ENCODE measurements around the gene LPP. TPM values are rescaled to one million over a fixed set of nuclear protein-coding genes. Genes with fewer than 3 reads are reported as not detected.

Gene LPP
- total RNA-seq, 1 donor from 2014 or later = 222 TPM

- Histone ChIP-seq H3K79me2 (ENCODE audit: insufficient read depth, low read length) (peaks cover 96% of the 10 kb centered on the region), H2AFZ (ENCODE audit: low read depth, low read length) (no peak overlapping the region), H3K4me1 (ENCODE audit: insufficient read depth, low read length) (peaks cover 11% of the 10 kb centered on the region), H3K27ac (ENCODE audit: low read depth, low read length) (no peak overlapping the region), H3K9me3 (ENCODE audit: insufficient read depth, low read depth, low read length) (no peaks in the 10 kb centered on the region), H3K27me3 (ENCODE audit: insufficient read depth, low read length) (no peaks in the 10 kb centered on the region), H3K36me3 (ENCODE audit: insufficient read depth, low read length) (peaks cover 13% of the 10 kb centered on the region), H3K4me2 (ENCODE audit: low read length) (no peak overlapping the region), H4K20me1 (ENCODE audit: insufficient read depth, low read length) (peaks cover 55% of the 10 kb centered on the region), H3K9ac (ENCODE audit: low read length) (no peak overlapping the region), H3K4me3 (ENCODE audit: insufficient read depth, low read depth, low read length) (no peak overlapping the region)
- peaks cover 24% of the 10 kb centered on the region for H3K36me3 Mint-ChIP-seq (ENCODE audit: low read depth, unreplicated experiment)
- TF ChIP-seq CTCF (IDR thresholded peaks at IDR 0.05; ENCODE audit: insufficient read depth, low read depth, low read length) (no peak), EZH2 (IDR thresholded peaks at IDR 0.05; ENCODE audit: insufficient read depth, low read length) (no peak)
- FAIRE-seq (no peak), DNase-seq (ENCODE audit: low read depth) (no peak)
- peaks cover 22% of the 10 kb centered on the region for H3K4me1 Mint-ChIP-seq (ENCODE audit: low read depth, unreplicated experiment)
- no peak overlapping the region for H3K4me3 Mint-ChIP-seq (ENCODE audit: unreplicated experiment)
- H3K27ac Mint-ChIP-seq (ENCODE audit: unreplicated experiment) = no peak overlapping the region
- no peaks in the 10 kb centered on the region for H3K9me3 Mint-ChIP-seq (ENCODE audit: unreplicated experiment)
- no peaks in the 10 kb centered on the region for H3K27me3 Mint-ChIP-seq (ENCODE audit: low read depth, unreplicated experiment)
These were observed 102.8 kb downstream of the LPP start for GRCh38 chr3:188256758-188257157.

- FAIRE-seq = no peak
- Histone ChIP-seq H3K4me1 (ENCODE audit: insufficient read depth, low read length) (peaks cover 18% of the 10 kb centered on the region), H2AFZ (ENCODE audit: low read depth, low read length) (no peak overlapping the region), H3K9ac (ENCODE audit: low read length) (no peak overlapping the region), H3K79me2 (ENCODE audit: insufficient read depth, low read length) (peaks cover 98% of the 10 kb centered on the region), H3K36me3 (ENCODE audit: insufficient read depth, low read length) (peaks cover 13% of the 10 kb centered on the region), H4K20me1 (ENCODE audit: insufficient read depth, low read length) (peaks cover 51% of the 10 kb centered on the region), H3K4me3 (ENCODE audit: insufficient read depth, low read depth, low read length) (no peak overlapping the region), H3K27me3 (ENCODE audit: insufficient read depth, low read length) (no peaks in the 10 kb centered on the region), H3K27ac (ENCODE audit: low read depth, low read length) (peak overlapping the region; percentile 12), H3K4me2 (ENCODE audit: low read length) (no peak overlapping the region), H3K9me3 (ENCODE audit: insufficient read depth, low read depth, low read length) (no peaks in the 10 kb centered on the region)
- Mint-ChIP-seq H3K9me3 (ENCODE audit: unreplicated experiment) (no peaks in the 10 kb centered on the region), H3K27ac (ENCODE audit: unreplicated experiment) (no peak overlapping the region), H3K4me1 (ENCODE audit: low read depth, unreplicated experiment) (peaks cover 22% of the 10 kb centered on the region), H3K27me3 (ENCODE audit: low read depth, unreplicated experiment) (no peaks in the 10 kb centered on the region), H3K4me3 (ENCODE audit: unreplicated experiment) (no peak overlapping the region), H3K36me3 (ENCODE audit: low read depth, unreplicated experiment) (peaks cover 24% of the 10 kb centered on the region)
- no peak for DNase-seq (ENCODE audit: low read depth)
- TF ChIP-seq EZH2 (IDR thresholded peaks at IDR 0.05; ENCODE audit: insufficient read depth, low read length) = no peak
These were observed 103.5 kb downstream of the LPP start for GRCh38 chr3:188257384-188258026.

GRCh38 chr3:188259191-188259590, 105.2 kb downstream of the LPP start:
- H3K27ac ChIP-seq (ENCODE audit: low read depth, low read length) = peak overlapping the region; percentile 7
- no peaks in the 10 kb centered on the region for H3K27me3 ChIP-seq (ENCODE audit: insufficient read depth, low read length)
- no peaks in the 10 kb centered on the region for H3K9me3 Mint-ChIP-seq (ENCODE audit: unreplicated experiment)
- H3K27me3 Mint-ChIP-seq (ENCODE audit: low read depth, unreplicated experiment) = no peaks in the 10 kb centered on the region
- no peaks in the 10 kb centered on the region for H3K9me3 ChIP-seq (ENCODE audit: insufficient read depth, low read depth, low read length)
- H2AFZ ChIP-seq (ENCODE audit: low read depth, low read length) = no peak overlapping the region
- no peak overlapping the region for H3K9ac ChIP-seq (ENCODE audit: low read length)
- TF ChIP-seq CTCF (IDR thresholded peaks at IDR 0.05; ENCODE audit: insufficient read depth, low read depth, low read length) (no peak), EZH2 (IDR thresholded peaks at IDR 0.05; ENCODE audit: insufficient read depth, low read length) (no peak)
- H3K4me3 Mint-ChIP-seq (ENCODE audit: unreplicated experiment) = no peak overlapping the region
- H3K4me1 Mint-ChIP-seq (ENCODE audit: low read depth, unreplicated experiment) = peaks cover 22% of the 10 kb centered on the region
- no peak overlapping the region for H3K4me2 ChIP-seq (ENCODE audit: low read length)
- peaks cover 13% of the 10 kb centered on the region for H3K36me3 ChIP-seq (ENCODE audit: insufficient read depth, low read length)
- peak overlapping the region; percentile 19 for H3K27ac Mint-ChIP-seq (ENCODE audit: unreplicated experiment)
- H3K4me3 ChIP-seq (ENCODE audit: insufficient read depth, low read depth, low read length) = no peak overlapping the region
- DNase-seq (ENCODE audit: low read depth) (no peak), FAIRE-seq (no peak)
- peaks cover 42% of the 10 kb centered on the region for H4K20me1 ChIP-seq (ENCODE audit: insufficient read depth, low read length)
- H3K36me3 Mint-ChIP-seq (ENCODE audit: low read depth, unreplicated experiment) = peaks cover 20% of the 10 kb centered on the region
- H3K4me1 ChIP-seq (ENCODE audit: insufficient read depth, low read length) = peaks cover 35% of the 10 kb centered on the region
- peaks cover 98% of the 10 kb centered on the region for H3K79me2 ChIP-seq (ENCODE audit: insufficient read depth, low read length)
